ENCODE measurements around the gene PGM2L1.

PGM2L1 gene

GRCh38 chr11:74398244-74399159 is at the start of gene PGM2L1:
TSS of gene PGM2L1 (minus strand) at chr11:74398433. CDS start at chr11:74398161, 272 bp downstream.
- no peaks in the 10 kb centered on the region for H3K27me3 Mint-ChIP-seq (ENCODE audit: low read depth)
- peak within 1 kb of the TSS; percentile 97 for H3K27ac Mint-ChIP-seq
- H3K9me3 Mint-ChIP-seq: no peaks in the 10 kb centered on the region
- H3K36me3 Mint-ChIP-seq (ENCODE audit: low read depth): no peaks in the 10 kb centered on the region
- peak within 1 kb of the TSS; percentile 98 for H3K4me3 Mint-ChIP-seq
- peaks cover 15% of the 10 kb centered on the region for H3K4me1 Mint-ChIP-seq (ENCODE audit: low read depth)

GRCh38 chr11:74447720-74448119 is 49.5 kb upstream of the PGM2L1 start:
- Mint-ChIP-seq H3K9me3 (no peaks in the 10 kb centered on the region), H3K27me3 (ENCODE audit: low read depth) (peaks cover 4% of the 10 kb centered on the region), H3K27ac (no peak overlapping the region), H3K4me3 (no peak overlapping the region), H3K36me3 (ENCODE audit: low read depth) (no peaks in the 10 kb centered on the region), H3K4me1 (ENCODE audit: low read depth) (peaks cover 2% of the 10 kb centered on the region)

- peaks cover 4% of the 10 kb centered on the region for H3K27me3 Mint-ChIP-seq (ENCODE audit: low read depth)
- no peak overlapping the region for H3K4me3 Mint-ChIP-seq
- H3K27ac Mint-ChIP-seq: no peak overlapping the region
- H3K36me3 Mint-ChIP-seq (ENCODE audit: low read depth): no peaks in the 10 kb centered on the region
- no peaks in the 10 kb centered on the region for H3K9me3 Mint-ChIP-seq
- H3K4me1 Mint-ChIP-seq (ENCODE audit: low read depth): peaks cover 2% of the 10 kb centered on the region
Observed at GRCh38 chr11:74446532-74446938, 48.3 kb upstream of the PGM2L1 start.

- peaks cover 2% of the 10 kb centered on the region for H3K4me1 Mint-ChIP-seq (ENCODE audit: low read depth)
- H3K9me3 Mint-ChIP-seq: peaks cover 13% of the 10 kb centered on the region
Observed at GRCh38 chr11:74444173-74444826, 46.1 kb upstream of the PGM2L1 start.

GRCh38 chr11:74443071-74443864 is 45.0 kb upstream of the PGM2L1 start:
- Mint-ChIP-seq H3K36me3 (ENCODE audit: low read depth) (no peaks in the 10 kb centered on the region), H3K4me1 (ENCODE audit: low read depth) (no peaks in the 10 kb centered on the region), H3K27ac (no peak overlapping the region), H3K4me3 (no peak overlapping the region), H3K9me3 (peaks cover 13% of the 10 kb centered on the region), H3K27me3 (ENCODE audit: low read depth) (peaks cover 4% of the 10 kb centered on the region)

More at GRCh38 chr11:74444173-74444826, 46.1 kb upstream of the PGM2L1 start:
- H3K27me3 Mint-ChIP-seq (ENCODE audit: low read depth): peaks cover 4% of the 10 kb centered on the region
- no peak overlapping the region for H3K4me3 Mint-ChIP-seq
- no peak overlapping the region for H3K27ac Mint-ChIP-seq
- H3K36me3 Mint-ChIP-seq (ENCODE audit: low read depth): no peaks in the 10 kb centered on the region

- Mint-ChIP-seq H3K27ac (no peak overlapping the region), H3K27me3 (ENCODE audit: low read depth) (peaks cover 4% of the 10 kb centered on the region), H3K4me3 (no peak overlapping the region), H3K36me3 (ENCODE audit: low read depth) (no peaks in the 10 kb centered on the region), H3K4me1 (ENCODE audit: low read depth) (no peaks in the 10 kb centered on the region), H3K9me3 (peaks cover 13% of the 10 kb centered on the region)
Observed at GRCh38 chr11:74442636-74443035, 44.4 kb upstream of the PGM2L1 start.

- Mint-ChIP-seq H3K27me3 (ENCODE audit: low read depth) (no peaks in the 10 kb centered on the region), H3K27ac (no peak overlapping the region), H3K4me1 (ENCODE audit: low read depth) (no peaks in the 10 kb centered on the region), H3K36me3 (ENCODE audit: low read depth) (no peaks in the 10 kb centered on the region), H3K9me3 (peaks cover 13% of the 10 kb centered on the region), H3K4me3 (no peak overlapping the region)
Observed at GRCh38 chr11:74438681-74439080, 40.4 kb upstream of the PGM2L1 start.

GRCh38 chr11:74437441-74438042 is 39.3 kb upstream of the PGM2L1 start:
- H3K9me3 Mint-ChIP-seq: peaks cover 13% of the 10 kb centered on the region
- H3K36me3 Mint-ChIP-seq (ENCODE audit: low read depth): no peaks in the 10 kb centered on the region
- no peaks in the 10 kb centered on the region for H3K27me3 Mint-ChIP-seq (ENCODE audit: low read depth)
- H3K4me1 Mint-ChIP-seq (ENCODE audit: low read depth): no peaks in the 10 kb centered on the region
- no peak overlapping the region for H3K27ac Mint-ChIP-seq
- no peak overlapping the region for H3K4me3 Mint-ChIP-seq

GRCh38 chr11:74434528-74434927 is 36.3 kb upstream of the PGM2L1 start:
- Mint-ChIP-seq H3K27me3 (ENCODE audit: low read depth) (no peaks in the 10 kb centered on the region), H3K4me1 (ENCODE audit: low read depth) (no peaks in the 10 kb centered on the region), H3K9me3 (no peaks in the 10 kb centered on the region), H3K4me3 (no peak overlapping the region), H3K36me3 (ENCODE audit: low read depth) (no peaks in the 10 kb centered on the region), H3K27ac (no peak overlapping the region)

GRCh38 chr11:74429205-74429604 is 31.0 kb upstream of the PGM2L1 start:
- Mint-ChIP-seq H3K9me3 (peaks cover under 1% of the 10 kb centered on the region), H3K27ac (no peak overlapping the region), H3K27me3 (ENCODE audit: low read depth) (no peaks in the 10 kb centered on the region), H3K36me3 (ENCODE audit: low read depth) (no peaks in the 10 kb centered on the region), H3K4me1 (ENCODE audit: low read depth) (no peaks in the 10 kb centered on the region), H3K4me3 (no peak overlapping the region)

- Mint-ChIP-seq H3K4me1 (ENCODE audit: low read depth) (no peaks in the 10 kb centered on the region), H3K9me3 (peaks cover 4% of the 10 kb centered on the region), H3K27me3 (ENCODE audit: low read depth) (no peaks in the 10 kb centered on the region), H3K36me3 (ENCODE audit: low read depth) (no peaks in the 10 kb centered on the region), H3K27ac (no peak overlapping the region), H3K4me3 (no peak overlapping the region)
Observed at GRCh38 chr11:74427384-74427886, 29.2 kb upstream of the PGM2L1 start.

GRCh38 chr11:74425100-74425499 is 26.9 kb upstream of the PGM2L1 start:
- Mint-ChIP-seq H3K27ac (no peak overlapping the region), H3K27me3 (ENCODE audit: low read depth) (no peaks in the 10 kb centered on the region), H3K36me3 (ENCODE audit: low read depth) (no peaks in the 10 kb centered on the region), H3K9me3 (peaks cover 4% of the 10 kb centered on the region), H3K4me1 (ENCODE audit: low read depth) (no peaks in the 10 kb centered on the region), H3K4me3 (no peak overlapping the region)

- Mint-ChIP-seq H3K9me3 (no peaks in the 10 kb centered on the region), H3K36me3 (ENCODE audit: low read depth) (no peaks in the 10 kb centered on the region)
Observed at GRCh38 chr11:74418509-74418895, 20.3 kb upstream of the PGM2L1 start.

More at GRCh38 chr11:74418509-74418895, 20.3 kb upstream of the PGM2L1 start:
- Mint-ChIP-seq H3K27ac (no peak overlapping the region), H3K4me3 (no peak overlapping the region), H3K27me3 (ENCODE audit: low read depth) (no peaks in the 10 kb centered on the region), H3K4me1 (ENCODE audit: low read depth) (peaks cover 6% of the 10 kb centered on the region)
